ENCODE data around the gene PARP14.
"Not testable (repeated sequence)": the region's sequence is repeated elsewhere in the genome, so short reads cannot be mapped to it uniquely, and the experiment has no call there.

The PARP14 gene

GRCh38 chr3:122719273-122719921 lies 38.8 kb downstream of the PARP14 start:
- no peak for DNase-seq

GRCh38 chr3:122725106-122725505 lies 44.5 kb downstream of the PARP14 start:
- no peak for DNase-seq

- no peak for DNase-seq
These were observed 46.7 kb downstream of the PARP14 start for GRCh38 chr3:122727294-122727693.

- DNase-seq, result no peak
These were observed 47.1 kb downstream of the PARP14 start for GRCh38 chr3:122727766-122728165.

- DNase-seq, result no peak
These were observed 47.5 kb downstream of the PARP14 start for GRCh38 chr3:122728186-122728585.

GRCh38 chr3:122728756-122729514 lies 48.3 kb downstream of the PARP14 start:
- no peak for DNase-seq

- no peak for DNase-seq
These were observed 49.6 kb downstream of the PARP14 start for GRCh38 chr3:122730240-122730639.

GRCh38 chr3:122732682-122733525 lies 52.3 kb downstream of the PARP14 start:
- not testable (repeated sequence) for DNase-seq

GRCh38 chr3:122739172-122739571 lies 58.5 kb downstream of the PARP14 start:
- no peak for DNase-seq

- DNase-seq, result no peak
These were observed 61.6 kb downstream of the PARP14 start for GRCh38 chr3:122742234-122742633.

- DNase-seq, result no peak
These were observed 63.0 kb downstream of the PARP14 start for GRCh38 chr3:122743581-122744120.

- DNase-seq, result no peak
These were observed 64.9 kb downstream of the PARP14 start for GRCh38 chr3:122745369-122746021.

GRCh38 chr3:122747295-122747694 lies 66.7 kb downstream of the PARP14 start:
- DNase-seq, result not testable (repeated sequence)

GRCh38 chr3:122748347-122748746 lies 67.7 kb downstream of the PARP14 start:
- no peak for DNase-seq

- DNase-seq, result peak in 1 of 2 donors; percentile 2
These were observed 74.3 kb downstream of the PARP14 start for GRCh38 chr3:122754929-122755328.

GRCh38 chr3:122755491-122755890 lies 74.9 kb downstream of the PARP14 start:
- DNase-seq, result no peak

- DNase-seq, result no peak
These were observed 78.4 kb downstream of the PARP14 start for GRCh38 chr3:122758877-122759560.

GRCh38 chr3:122760453-122761271 lies 80.0 kb downstream of the PARP14 start:
- DNase-seq, result no peak

GRCh38 chr3:122766430-122766829 lies 85.8 kb downstream of the PARP14 start:
- DNase-seq, result no peak

GRCh38 chr3:122767540-122768372 lies 87.1 kb downstream of the PARP14 start:
- DNase-seq, result no peak
